ENCODE data around the gene TNS1.

The TNS1 gene

GRCh38 chr2:217756375-217757107 is 246.3 kb downstream of the TNS1 start:
- H3K4me3 ChIP-seq (ENCODE audit: low read depth in 1 of 2, low read length in 2 of 2), result no peak overlapping the region
- H3K27me3 ChIP-seq (ENCODE audit: control insufficient read depth in 1 of 2, insufficient read depth in 2 of 2, low read length in 2 of 2), result no peaks in the 10 kb centered on the region
- H3K36me3 ChIP-seq (ENCODE audit: insufficient read depth, low read length), result no peaks in the 10 kb centered on the region
- H3K9me3 ChIP-seq (ENCODE audit: low read length), result no peaks in the 10 kb centered on the region
- H3K9ac ChIP-seq (ENCODE audit: low read length), result no peak overlapping the region
- H3K27ac ChIP-seq (ENCODE audit: low read depth, low read length), result no peak overlapping the region
- peaks cover 17% of the 10 kb centered on the region for H3K4me1 ChIP-seq (ENCODE audit: insufficient read depth, low read length)

GRCh38 chr2:217755027-217755745 is 247.6 kb downstream of the TNS1 start:
- no peaks in the 10 kb centered on the region for H3K36me3 ChIP-seq (ENCODE audit: insufficient read depth, low read length)
- H3K27ac ChIP-seq (ENCODE audit: low read depth, low read length), result no peak overlapping the region
- no peak overlapping the region for H3K9ac ChIP-seq (ENCODE audit: low read length)
- no peaks in the 10 kb centered on the region for H3K9me3 ChIP-seq (ENCODE audit: low read length)
- no peak overlapping the region for H3K4me3 ChIP-seq (ENCODE audit: low read depth in 1 of 2, low read length in 2 of 2)
- no peaks in the 10 kb centered on the region for H3K27me3 ChIP-seq (ENCODE audit: control insufficient read depth in 1 of 2, insufficient read depth in 2 of 2, low read length in 2 of 2)
- peaks cover 17% of the 10 kb centered on the region for H3K4me1 ChIP-seq (ENCODE audit: insufficient read depth, low read length)

- no peak overlapping the region for H3K9ac ChIP-seq (ENCODE audit: low read length)
- no peaks in the 10 kb centered on the region for H3K27me3 ChIP-seq (ENCODE audit: control insufficient read depth in 1 of 2, insufficient read depth in 2 of 2, low read length in 2 of 2)
- H3K4me1 ChIP-seq (ENCODE audit: insufficient read depth, low read length), result peaks cover 31% of the 10 kb centered on the region
- H3K9me3 ChIP-seq (ENCODE audit: low read length), result no peaks in the 10 kb centered on the region
- no peak overlapping the region for H3K4me3 ChIP-seq (ENCODE audit: low read depth in 1 of 2, low read length in 2 of 2)
- H3K27ac ChIP-seq (ENCODE audit: low read depth, low read length), result peak overlapping the region; percentile 55
- H3K36me3 ChIP-seq (ENCODE audit: insufficient read depth, low read length), result no peaks in the 10 kb centered on the region
Observed at GRCh38 chr2:217753460-217754200, 249.2 kb downstream of the TNS1 start.

- Histone ChIP-seq H3K9ac (ENCODE audit: low read length) (no peak overlapping the region), H3K4me3 (ENCODE audit: low read depth in 1 of 2, low read length in 2 of 2) (no peak overlapping the region), H3K36me3 (ENCODE audit: insufficient read depth, low read length) (no peaks in the 10 kb centered on the region), H3K4me1 (ENCODE audit: insufficient read depth, low read length) (peaks cover 33% of the 10 kb centered on the region), H3K27ac (ENCODE audit: low read depth, low read length) (no peak overlapping the region), H3K9me3 (ENCODE audit: low read length) (no peaks in the 10 kb centered on the region), H3K27me3 (ENCODE audit: control insufficient read depth in 1 of 2, insufficient read depth in 2 of 2, low read length in 2 of 2) (no peaks in the 10 kb centered on the region)
Observed at GRCh38 chr2:217752714-217753459, 249.9 kb downstream of the TNS1 start.

GRCh38 chr2:217751952-217752351 is 250.8 kb downstream of the TNS1 start:
- Histone ChIP-seq H3K9me3 (ENCODE audit: low read length) (no peaks in the 10 kb centered on the region), H3K27ac (ENCODE audit: low read depth, low read length) (no peak overlapping the region), H3K27me3 (ENCODE audit: control insufficient read depth in 1 of 2, insufficient read depth in 2 of 2, low read length in 2 of 2) (no peaks in the 10 kb centered on the region), H3K9ac (ENCODE audit: low read length) (no peak overlapping the region), H3K4me3 (ENCODE audit: low read depth in 1 of 2, low read length in 2 of 2) (no peak overlapping the region), H3K36me3 (ENCODE audit: insufficient read depth, low read length) (no peaks in the 10 kb centered on the region), H3K4me1 (ENCODE audit: insufficient read depth, low read length) (peaks cover 32% of the 10 kb centered on the region)

- Histone ChIP-seq H3K4me3 (ENCODE audit: low read depth in 1 of 2, low read length in 2 of 2) (no peak overlapping the region), H3K27me3 (ENCODE audit: control insufficient read depth in 1 of 2, insufficient read depth in 2 of 2, low read length in 2 of 2) (no peaks in the 10 kb centered on the region), H3K9ac (ENCODE audit: low read length) (no peak overlapping the region), H3K9me3 (ENCODE audit: low read length) (no peaks in the 10 kb centered on the region), H3K4me1 (ENCODE audit: insufficient read depth, low read length) (peaks cover 24% of the 10 kb centered on the region), H3K36me3 (ENCODE audit: insufficient read depth, low read length) (no peaks in the 10 kb centered on the region), H3K27ac (ENCODE audit: low read depth, low read length) (no peak overlapping the region)
Observed at GRCh38 chr2:217751192-217751591, 251.6 kb downstream of the TNS1 start.
